HG03103 (cell line): Measurements from ENCODE around the gene SIRPB2.

Experiments
- ATAC-seq: cut with Tn5 transposase; IDR thresholded peaks from one replicate; pipeline ENCODE4 v1.9.1; 2021; ENCODE audit warnings: low read depth; ENCODE audit not compliant: unreplicated experiment

The SIRPB2 gene

GRCh38 chr20:1491281-1491840, at the start of gene SIRPB2:
TSS of gene SIRPB2 (minus strand) at chr20:1491420. CDS start at chr20:1491359, 61 bp downstream.
- no peak for ATAC-seq

DNA sequence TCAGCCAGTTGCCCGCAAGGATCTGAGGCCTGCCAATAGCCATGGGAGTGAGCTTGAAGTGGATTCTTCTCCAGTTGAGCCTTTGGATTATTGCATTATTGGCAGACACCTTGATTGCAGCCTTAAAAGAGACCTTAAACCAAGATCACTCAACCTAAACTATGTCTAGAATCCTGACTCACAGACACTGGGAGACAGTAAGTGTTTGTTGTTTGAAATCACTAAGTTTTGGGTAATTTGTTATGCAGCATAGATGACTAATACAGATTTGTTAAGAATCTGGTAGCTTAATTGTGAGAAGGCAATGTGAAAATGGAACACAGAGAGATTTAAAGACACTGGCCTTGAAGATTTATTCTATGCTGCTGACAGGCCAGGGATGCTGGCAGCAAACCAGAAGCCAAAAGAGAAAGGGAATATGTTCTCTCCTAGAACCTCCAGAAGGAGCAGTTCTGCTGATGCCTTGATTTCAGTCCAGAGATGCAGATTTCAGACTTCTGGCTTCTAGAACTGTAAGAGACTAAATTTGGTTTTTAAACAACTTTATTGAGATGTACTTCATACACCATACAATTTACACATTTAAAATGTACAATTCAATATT, 48.7 kb upstream of the SIRPB2 start:
- ATAC-seq: no peak

DNA sequence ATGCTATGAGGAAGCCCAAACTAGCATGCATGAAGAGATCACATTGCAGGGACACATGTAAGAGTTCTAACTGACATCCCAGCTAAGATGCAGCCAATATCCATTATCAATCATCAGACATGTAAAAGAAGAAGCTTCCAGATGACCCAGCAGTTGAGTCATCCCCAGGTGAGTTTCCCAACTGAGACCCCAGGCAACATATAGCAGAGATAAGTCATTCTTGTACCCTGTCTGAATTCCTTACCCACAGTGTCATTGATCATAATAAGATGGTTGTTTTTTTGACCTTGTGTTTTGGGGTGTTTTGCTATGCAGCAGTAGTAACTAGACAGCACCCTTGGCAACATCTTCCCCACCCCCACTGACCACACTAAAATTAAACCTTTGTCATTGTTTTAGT, 47.4 kb upstream of the SIRPB2 start:
- ATAC-seq: no peak

GRCh38 chr20:1537731-1538058, 46.5 kb upstream of the SIRPB2 start:
- ATAC-seq: no peak

- ATAC-seq: no peak
Measured at GRCh38 chr20:1536893-1537730, 45.9 kb upstream of the SIRPB2 start.

DNA sequence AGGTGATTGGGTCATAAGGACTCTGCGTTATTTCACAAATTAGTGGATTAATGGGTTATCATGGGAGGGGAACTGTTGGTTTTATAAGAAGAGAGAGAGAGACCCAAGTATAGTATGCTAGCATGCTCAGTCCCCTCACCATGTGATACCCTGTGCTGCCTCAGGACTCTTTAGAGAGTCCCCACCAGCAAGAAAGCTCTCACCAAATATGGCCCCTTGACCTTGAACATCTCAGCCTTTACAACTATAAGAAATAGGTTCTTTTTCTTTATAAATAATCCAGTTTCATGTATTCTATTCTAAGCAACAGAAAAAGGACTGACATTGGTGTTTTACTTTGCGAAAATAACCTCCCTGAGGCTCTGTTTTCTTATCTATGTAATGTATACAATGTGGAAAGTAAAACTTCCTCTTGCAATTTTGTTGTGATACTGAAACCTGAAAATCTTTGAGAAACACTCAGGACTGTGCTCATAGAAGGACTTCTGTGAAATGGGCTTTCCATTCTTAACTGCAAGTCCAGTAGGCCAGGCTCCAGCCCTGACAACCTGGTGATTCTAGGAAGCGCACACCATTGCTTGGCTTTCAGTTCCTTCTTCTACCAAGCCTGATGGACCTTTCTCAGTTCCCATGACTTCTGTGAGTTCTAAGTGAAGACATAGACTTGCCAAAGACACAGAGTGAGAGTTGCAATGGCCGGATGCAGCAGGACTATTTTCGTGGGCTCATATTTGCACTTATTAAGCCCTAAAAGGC, 44.4 kb upstream of the SIRPB2 start:
- ATAC-seq: peak; percentile 79

- no peak for ATAC-seq
Measured at GRCh38 chr20:1534526-1534925, 43.3 kb upstream of the SIRPB2 start.

- no peak for ATAC-seq
Measured at GRCh38 chr20:1533059-1533458, 41.8 kb upstream of the SIRPB2 start.

DNA sequence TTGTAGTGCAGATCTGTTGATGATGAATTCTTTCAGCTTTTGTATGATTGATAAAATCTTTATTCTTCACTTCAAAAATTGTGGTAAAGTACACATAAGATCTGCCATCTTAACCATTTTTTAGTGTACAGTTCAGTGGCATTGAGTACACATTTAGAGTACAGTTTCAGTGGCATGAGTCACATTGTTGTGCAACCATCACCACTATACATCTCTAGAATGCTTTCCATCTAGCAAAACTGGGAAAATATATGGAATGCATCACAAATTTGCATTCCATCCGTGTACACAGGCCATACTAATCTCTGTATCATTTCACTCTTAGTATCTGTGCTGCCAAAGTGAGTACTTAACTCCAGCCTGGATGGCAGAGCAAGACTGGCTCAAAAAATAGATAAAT, 37.6 kb upstream of the SIRPB2 start:
- ATAC-seq: no peak

GRCh38 chr20:1527923-1528322, 36.7 kb upstream of the SIRPB2 start:
- ATAC-seq: no peak

DNA sequence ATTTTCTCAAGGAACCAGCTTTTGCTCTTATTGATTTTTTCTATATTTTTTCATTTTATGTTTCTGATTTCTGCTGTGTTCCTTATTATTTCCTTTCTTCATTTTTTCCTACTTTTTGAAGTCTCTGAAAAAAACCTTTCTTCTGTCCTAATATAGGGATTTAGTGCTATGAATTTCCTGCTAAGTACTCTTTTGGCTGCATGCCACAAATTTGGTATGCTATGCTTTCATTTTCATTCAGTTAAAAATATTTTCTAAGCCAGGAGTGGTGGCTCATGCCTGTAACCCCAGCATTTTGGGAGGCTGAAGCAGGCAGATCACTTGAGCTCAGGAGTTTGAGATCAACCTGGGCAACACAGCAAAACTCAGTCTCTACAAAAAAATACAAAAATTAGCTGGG, 35.7 kb upstream of the SIRPB2 start:
- no peak for ATAC-seq

DNA sequence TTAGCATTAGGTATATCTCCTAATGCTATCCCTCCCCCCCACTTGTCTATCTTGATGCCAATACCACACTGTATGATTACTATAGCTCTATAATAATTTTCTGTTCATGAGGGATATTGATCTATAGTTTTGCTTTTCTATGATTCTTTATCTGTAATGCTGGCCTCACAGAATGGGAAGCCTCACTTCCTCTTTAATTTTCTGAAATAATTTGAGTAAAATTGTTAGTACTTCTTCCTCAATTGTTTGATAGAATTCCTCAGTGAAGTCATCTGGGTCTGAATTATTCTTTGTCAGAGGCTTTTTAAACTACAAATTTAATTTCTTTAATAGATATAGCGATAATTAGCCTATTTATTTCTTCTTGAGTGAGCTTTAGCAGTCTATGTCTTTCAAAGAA, 35.1 kb upstream of the SIRPB2 start:
- ATAC-seq: no peak

DNA sequence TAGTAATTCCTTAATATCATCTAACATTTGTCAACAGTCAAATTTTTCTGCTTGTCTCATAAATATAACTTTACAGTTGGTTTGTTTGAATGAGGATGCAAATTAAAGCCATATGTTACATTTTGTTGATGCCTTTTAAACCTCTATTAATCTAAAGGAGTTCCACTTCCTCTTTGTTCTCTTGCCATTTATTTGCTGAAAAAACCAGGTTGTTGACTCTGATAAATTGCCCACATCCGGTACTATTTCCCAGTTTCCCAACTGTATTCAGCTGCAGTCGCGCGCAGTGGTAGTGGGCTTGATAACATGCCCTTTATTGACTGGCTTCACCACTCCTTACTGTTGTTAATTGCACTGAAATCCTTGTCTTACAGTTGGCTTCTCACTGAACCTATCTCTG, 32.8 kb upstream of the SIRPB2 start:
- no peak for ATAC-seq

DNA sequence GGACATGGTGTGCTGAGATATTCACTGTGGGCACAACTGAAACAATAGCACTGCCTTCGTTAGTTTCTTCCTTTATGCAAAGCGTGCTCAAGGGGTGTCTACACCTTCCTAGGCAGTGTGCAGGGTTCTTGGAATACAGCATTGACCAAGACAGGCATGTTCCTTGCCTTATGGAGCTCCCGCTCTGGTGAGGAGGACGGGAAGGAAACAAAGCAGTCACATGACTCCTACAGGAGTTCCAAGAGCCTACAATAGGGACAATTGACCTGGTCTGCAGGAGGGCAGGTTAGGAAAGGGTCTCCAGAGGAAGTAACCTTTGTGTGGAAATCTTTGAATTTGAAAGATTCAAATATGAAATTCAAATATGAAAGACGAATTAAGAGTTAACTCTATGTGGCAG, 25.8 kb upstream of the SIRPB2 start:
- no peak for ATAC-seq

GRCh38 chr20:1513801-1514200, 22.6 kb upstream of the SIRPB2 start:
- no peak for ATAC-seq

DNA sequence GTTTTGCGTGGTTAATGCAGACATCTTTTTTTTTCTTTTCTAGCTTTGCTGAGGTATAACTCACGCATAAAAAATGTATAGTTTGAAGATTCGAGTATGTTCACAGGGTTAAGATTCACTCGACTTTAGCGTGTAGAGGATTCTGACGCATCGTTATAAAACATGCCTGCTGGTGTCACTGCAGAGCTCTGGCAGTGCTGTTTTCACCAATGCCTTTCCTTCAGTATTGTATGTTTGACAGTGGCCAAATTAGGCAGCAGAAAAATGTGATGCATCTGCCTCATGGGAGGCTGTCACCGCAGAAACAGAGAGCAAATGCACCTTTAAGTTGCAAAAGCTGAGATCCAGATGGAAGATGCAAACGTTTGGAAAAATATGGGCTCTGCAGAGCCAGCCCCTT, 18.0 kb upstream of the SIRPB2 start:
- no peak for ATAC-seq

DNA sequence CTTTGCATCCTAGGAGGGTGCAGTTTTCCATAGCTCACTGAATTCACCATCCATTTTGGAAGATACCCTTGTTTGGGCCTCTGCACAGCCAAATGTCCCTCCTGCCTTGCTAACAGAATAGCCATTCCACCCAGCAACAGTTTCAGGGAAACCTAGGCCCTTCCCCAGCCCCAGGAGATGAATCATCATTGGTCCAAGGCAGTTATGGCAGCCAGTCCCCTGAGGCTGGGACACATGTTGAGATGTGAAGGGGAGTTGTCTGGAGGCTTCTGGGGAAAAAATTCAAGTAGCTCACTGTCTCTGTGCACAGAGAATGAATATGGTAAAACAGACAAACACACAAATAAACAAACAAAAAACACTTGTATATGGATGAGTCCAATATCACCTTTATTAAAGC, 17.4 kb upstream of the SIRPB2 start:
- ATAC-seq: no peak

DNA sequence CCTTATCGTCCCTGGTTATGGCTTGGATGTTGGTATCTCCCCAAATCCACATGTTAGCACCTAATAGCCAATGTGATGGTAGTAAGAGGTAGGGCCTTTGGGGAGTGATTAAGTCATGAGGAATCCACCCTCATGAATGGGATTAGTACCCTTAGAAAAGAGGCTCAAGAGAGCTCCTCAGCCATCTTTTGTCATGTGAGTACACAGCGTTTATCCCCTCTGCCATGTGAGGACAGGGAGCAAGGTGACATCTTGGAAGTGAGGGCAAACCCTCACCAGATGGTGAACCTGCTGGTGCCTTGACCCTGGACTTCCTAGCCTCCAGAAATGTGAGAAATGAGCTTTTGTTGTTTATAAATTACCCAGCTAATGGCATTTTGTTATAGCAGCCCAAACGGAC, 16.1 kb upstream of the SIRPB2 start:
- no peak for ATAC-seq

- ATAC-seq: no peak
Measured at GRCh38 chr20:1505871-1506270, 14.7 kb upstream of the SIRPB2 start.

DNA sequence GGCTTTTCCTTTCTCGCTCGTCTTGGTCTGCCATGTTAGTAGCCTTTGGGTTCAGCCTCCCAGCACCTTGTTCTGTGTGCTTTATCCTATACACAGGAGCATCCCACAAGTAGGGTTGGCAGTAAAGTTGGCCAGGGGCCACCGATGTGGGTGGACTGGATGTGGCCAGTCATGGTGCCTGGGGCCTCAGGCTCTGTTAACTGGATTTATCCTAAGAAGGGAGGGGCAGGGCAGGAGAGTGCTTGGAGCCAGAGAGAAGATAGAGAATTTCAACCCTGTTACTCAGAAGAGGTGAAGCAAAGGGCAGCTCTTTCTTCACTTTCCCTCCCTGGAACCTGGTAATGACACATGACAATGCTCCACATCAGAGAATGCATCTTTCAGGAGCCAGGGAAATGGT, 14.1 kb upstream of the SIRPB2 start:
- no peak for ATAC-seq

DNA sequence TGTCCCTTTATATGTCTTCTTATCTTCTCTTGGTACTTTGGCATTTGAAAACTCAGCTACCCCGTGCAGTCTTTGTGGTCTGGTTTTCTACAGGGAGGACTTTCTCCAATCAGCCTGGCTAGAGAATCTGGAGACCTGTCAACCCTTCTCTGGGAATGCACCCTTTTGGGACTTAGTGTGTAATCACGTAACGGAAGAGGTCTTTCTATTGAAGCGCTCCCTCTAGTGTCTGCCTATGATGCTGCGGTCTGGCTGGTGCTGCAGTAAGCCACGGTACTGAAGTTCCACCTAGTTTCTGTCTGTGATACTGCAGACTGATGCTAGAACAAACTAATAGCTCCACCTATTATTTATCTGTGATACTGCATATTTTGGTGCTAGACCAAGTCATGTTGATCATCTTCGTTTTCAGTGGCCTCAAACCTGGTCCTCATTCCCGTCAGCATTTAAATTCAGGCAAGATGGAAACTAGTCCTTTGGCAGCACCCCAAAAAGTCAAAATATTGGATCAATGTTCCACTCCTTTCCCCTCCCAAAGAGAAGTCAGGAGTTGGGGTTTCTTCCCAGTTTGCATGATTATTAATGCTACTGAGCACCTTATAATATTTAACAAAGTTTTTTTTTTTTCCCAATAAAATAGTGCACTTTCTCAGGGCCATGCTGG, 12.5 kb upstream of the SIRPB2 start:
- peak; percentile 96 for ATAC-seq
